KOPT-K1 (cell line): ENCODE results near the gene CDC42SE2.

Experiments used
- H3K27ac ChIP-seq: fragments of 200-600 bp; sonication (generic); 2 replicates; pipeline ENCODE4 v1.5.1; 2016; ENCODE audit warnings: antibody characterized with exemption, mild to moderate bottlenecking, low read depth, low read length; ENCODE audit not compliant: poor library complexity, severe bottlenecking
- H3K36me3 ChIP-seq: fragments of 200-600 bp; sonication (generic); 2 replicates; pipeline ENCODE4 v1.5.1; 2017; ENCODE audit warnings: antibody characterized with exemption, mild to moderate bottlenecking, low read length, moderate library complexity; ENCODE audit not compliant: insufficient read depth
- H3K9me3 ChIP-seq: fragments of 200-600 bp; sonication (generic); 2 replicates; pipeline ENCODE4 v1.5.1; 2017; ENCODE audit warnings: antibody characterized with exemption, low read length, mild to moderate bottlenecking; ENCODE audit not compliant: insufficient read depth, poor library complexity, severe bottlenecking

Gene CDC42SE2, protein sequence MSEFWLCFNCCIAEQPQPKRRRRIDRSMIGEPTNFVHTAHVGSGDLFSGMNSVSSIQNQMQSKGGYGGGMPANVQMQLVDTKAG

DNA sequence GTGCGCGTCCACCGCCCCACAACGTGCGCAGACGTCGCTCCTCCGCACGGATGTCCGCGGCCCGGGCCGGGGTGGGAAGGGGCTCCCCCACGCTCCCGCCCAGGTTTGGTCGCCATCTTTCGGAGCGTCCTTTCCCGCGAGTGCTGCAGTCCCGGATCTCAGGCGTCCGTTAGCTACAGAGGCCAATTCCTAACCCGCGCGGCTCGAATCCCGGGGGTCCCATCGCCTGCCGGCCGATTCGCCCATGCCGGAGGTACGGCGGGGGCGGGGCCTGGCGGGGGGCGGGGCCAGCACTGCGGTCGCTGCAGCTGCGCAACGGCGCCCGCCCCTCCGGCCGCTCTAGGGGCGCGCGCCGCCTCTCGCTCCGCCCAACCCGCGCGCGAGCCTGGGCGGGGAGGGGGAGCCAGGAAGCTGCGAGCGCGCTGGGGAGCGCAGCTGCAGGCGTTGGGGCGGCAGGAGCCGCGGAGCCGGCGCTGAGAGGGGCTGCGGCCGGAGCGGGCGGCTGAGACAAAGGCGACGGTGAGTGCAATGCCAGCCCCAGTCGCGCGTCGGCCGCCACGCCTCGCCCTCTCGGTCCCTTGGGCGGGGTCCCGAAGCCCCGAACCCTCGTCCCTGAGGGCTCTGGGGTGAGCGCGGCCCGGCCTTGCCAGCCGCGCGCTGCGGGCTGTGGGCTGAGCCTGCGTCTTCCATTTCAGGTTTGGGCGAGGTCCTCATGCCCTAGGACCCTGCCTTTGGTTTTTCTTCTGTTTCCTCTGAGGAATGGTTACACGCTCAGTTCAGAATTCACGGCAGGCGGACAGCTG, at the start of gene CDC42SE2:
Gene CDC42SE2 (plus strand): TSS at position 406 of the 803 bp plus-strand sequence. CDS start 95,441 bp downstream, outside the sequence.
- Histone ChIP-seq H3K36me3 (peaks cover 14% of the 10 kb centered on the region; the same call in 1 of the 2 replicates), H3K9me3 (no peaks in the 10 kb centered on the region), H3K27ac (peak within 1 kb of the TSS; percentile 99)

DNA sequence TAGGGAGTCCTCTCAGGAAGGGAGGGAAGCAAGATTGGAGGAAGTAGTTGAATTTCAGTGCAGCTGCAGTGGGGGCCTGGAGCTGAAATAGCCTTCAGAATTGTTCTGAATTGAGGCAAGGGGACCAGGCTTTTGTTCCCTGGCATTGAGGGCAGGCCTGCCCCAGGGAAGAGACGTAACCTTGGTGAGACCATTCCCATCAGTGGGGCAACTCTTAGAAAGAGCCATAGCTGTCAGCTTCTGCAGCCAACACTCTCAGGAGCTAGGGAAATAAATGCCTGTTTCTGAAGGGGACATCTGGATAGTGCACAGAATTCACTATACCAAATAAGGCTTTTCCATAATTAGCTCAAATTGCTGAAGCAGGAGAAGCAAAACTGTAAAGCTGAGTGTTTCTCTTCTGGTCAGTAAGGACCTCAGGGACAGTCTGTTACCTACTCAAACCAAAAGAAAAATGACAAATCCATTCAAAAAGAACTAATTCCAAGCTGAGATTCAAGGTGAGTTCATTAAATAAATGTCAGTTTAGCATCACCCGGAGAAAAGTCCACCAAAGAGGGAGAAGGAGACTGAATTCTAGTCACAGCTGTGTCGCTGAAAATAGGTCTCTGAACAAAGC, 49.1 kb upstream of the CDC42SE2 start:
- Histone ChIP-seq H3K27ac (peak overlapping the region; percentile 70), H3K9me3 (no peaks in the 10 kb centered on the region), H3K36me3 (no peaks in the 10 kb centered on the region)

DNA sequence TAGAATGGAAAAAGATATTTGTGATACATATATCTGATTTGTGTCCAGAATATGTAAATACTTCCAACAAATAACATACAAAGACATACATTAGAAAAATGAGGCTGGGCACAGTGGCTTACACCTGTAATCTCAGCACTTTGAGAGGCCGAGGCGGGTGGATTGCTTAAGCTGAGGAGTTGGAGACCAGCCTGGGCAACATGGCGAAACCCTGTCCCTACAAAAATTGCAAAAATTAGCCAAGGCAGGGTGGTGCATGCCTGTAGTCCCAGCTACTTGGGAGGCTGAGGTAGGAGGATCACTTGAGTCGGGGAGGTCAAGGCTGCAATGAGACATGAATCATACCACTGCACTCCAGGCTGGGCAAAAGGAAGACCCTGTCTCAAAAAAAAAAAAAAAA, 46.1 kb upstream of the CDC42SE2 start:
- Histone ChIP-seq H3K27ac (no peak overlapping the region), H3K36me3 (peaks cover 3% of the 10 kb centered on the region; the same call in 1 of the 2 replicates), H3K9me3 (no peaks in the 10 kb centered on the region)

DNA sequence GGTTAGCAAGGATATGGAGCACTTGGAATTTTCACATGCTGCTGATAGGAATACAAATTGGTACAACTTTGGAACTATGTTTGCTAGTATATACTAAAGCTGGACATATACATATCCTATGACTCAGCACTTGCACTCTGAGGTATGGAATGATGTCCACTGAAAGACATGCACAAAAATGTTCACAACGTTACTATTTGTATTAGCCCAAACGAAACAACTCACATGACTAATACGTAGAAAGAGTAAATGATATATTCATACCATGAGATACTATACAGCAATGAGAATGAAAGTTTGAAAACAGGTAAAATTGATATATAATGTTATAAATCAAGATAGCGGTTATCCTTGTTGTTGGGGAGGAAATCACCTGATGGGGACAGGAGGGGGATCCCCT, 45.5 kb upstream of the CDC42SE2 start:
- Histone ChIP-seq H3K27ac (no peak overlapping the region), H3K36me3 (peaks cover 3% of the 10 kb centered on the region; the same call in 1 of the 2 replicates)

DNA sequence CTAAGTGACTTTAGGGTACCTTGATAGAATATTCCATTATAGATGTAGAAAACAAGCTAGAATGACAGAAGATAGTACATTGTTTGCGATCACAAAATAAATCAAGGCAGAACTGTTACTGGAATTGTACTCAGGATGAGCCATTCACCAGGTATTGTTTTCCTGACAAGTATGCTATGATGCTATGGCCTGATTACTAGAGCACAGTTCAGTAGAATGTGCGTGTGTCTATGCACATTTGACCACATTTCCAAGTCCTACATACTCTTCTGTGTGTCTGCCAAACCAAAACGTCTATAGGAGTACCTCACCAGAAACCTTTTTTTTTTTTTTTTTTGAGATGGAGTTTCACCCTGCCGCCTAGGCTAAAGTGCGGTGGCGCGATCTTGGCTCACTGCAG, 43.3 kb upstream of the CDC42SE2 start:
- H3K9me3 ChIP-seq, result no peaks in the 10 kb centered on the region
- no peak overlapping the region for H3K27ac ChIP-seq
- peaks cover 15% of the 10 kb centered on the region; the same call in 1 of the 2 replicates for H3K36me3 ChIP-seq

More for the DNA sequence above, 45.5 kb upstream of the CDC42SE2 start:
- no peaks in the 10 kb centered on the region for H3K9me3 ChIP-seq

DNA sequence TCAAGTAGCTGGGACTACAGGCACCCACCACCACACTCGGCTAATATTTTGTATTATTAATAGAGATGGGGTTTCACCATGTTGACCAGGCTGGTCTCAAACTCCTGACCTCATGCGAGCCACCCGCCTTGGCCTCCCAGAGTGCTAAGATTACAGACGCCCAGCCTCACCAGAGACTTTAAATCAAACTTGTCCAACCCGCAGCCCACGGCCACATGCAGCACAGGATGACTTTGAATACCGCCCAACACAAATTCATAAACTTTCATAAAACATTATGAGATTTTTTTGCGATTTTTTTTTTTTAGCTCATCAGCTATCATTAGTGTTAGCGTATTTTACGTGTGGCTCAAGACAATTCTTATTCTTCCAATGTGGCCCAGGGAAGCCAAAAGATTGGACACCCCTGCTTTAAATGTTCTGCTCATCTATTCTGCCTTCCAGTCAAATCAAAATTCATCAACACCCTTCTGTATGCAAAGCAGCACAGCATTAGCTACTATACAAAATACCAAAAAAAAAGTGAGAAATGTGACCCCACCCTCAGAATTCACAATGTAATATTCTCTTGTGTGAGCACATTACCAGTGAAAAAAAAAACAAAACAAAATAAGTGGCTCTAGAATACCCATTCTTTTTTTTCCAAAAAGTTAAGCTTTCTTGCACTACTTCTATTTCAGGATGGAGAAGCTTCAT, 42.7 kb upstream of the CDC42SE2 start:
- Histone ChIP-seq H3K36me3 (peaks cover 20% of the 10 kb centered on the region; the same call in 1 of the 2 replicates), H3K9me3 (no peaks in the 10 kb centered on the region), H3K27ac (no peak overlapping the region)

DNA sequence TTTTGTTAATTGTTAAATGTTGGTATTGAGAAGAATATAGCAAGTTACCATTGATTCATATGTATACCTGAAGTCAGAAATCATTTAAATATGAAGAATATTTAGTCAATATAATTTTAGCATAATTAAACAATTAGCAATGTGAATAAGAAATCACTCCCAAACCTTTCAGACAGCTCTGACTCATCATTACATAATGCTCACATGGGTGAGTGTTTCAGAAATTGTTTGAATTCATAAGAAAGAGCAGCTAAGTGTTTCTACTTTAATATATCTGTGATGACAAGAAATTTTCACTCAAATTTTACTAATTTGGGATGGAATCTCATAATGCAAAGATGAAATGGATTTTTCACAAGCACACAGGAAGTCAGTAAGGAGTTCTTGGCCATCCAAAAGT, 42.0 kb upstream of the CDC42SE2 start:
- no peaks in the 10 kb centered on the region for H3K9me3 ChIP-seq
- no peak overlapping the region for H3K27ac ChIP-seq
- H3K36me3 ChIP-seq, result peaks cover 28% of the 10 kb centered on the region; the same call in 1 of the 2 replicates

DNA sequence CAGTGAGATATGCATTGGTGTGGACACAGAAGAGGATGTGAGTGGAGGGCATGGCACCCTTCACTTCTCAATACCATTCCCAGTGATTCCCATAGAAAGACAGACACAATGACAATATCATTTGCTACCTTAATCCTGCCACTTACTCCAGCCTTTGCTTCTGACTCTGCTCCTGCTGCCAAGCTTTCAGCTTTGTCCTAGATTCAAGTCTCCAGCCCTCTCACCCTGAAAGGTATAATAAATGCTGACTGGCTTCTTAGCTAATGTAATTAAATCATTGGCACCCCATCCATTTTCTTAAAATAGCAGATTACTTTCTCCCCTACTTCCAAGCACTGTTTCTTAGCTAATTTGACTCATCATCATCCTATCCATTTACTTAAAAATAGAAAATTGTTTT, 41.1 kb upstream of the CDC42SE2 start:
- Histone ChIP-seq H3K36me3 (peaks cover 28% of the 10 kb centered on the region; the same call in 1 of the 2 replicates), H3K27ac (no peak overlapping the region), H3K9me3 (no peaks in the 10 kb centered on the region)

DNA sequence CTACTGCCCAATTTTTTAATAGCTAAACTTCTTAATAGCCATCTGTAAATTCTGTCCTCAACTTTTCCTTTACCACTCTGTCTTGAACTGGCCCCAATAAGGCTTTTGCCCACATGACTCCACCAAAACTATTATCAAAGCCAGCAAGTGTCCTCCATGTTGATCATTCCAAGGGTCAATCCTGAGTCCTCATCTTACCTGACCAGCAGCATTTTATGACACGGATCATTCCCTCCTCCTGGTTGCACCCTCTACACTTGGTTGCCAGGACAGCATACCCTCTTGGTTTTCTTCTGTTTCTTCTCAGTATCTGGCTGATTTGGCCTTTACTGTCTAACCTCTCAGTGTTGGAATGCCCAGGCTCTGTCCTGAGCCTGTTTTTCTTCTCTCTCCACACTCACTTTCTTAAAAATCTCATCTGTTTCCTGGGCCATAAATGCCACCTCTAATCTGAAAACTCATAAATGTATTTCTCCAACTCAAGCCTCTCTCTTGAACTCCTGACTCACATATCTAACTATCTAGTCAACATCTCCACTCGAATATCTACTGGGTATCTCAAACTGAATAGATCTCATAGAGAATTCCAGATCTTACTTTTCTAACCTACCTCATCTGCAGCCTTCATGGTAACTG, 40.0 kb upstream of the CDC42SE2 start:
- Histone ChIP-seq H3K36me3 (peaks cover 28% of the 10 kb centered on the region; the same call in 1 of the 2 replicates), H3K9me3 (no peaks in the 10 kb centered on the region), H3K27ac (peak overlapping the region; percentile 43)

DNA sequence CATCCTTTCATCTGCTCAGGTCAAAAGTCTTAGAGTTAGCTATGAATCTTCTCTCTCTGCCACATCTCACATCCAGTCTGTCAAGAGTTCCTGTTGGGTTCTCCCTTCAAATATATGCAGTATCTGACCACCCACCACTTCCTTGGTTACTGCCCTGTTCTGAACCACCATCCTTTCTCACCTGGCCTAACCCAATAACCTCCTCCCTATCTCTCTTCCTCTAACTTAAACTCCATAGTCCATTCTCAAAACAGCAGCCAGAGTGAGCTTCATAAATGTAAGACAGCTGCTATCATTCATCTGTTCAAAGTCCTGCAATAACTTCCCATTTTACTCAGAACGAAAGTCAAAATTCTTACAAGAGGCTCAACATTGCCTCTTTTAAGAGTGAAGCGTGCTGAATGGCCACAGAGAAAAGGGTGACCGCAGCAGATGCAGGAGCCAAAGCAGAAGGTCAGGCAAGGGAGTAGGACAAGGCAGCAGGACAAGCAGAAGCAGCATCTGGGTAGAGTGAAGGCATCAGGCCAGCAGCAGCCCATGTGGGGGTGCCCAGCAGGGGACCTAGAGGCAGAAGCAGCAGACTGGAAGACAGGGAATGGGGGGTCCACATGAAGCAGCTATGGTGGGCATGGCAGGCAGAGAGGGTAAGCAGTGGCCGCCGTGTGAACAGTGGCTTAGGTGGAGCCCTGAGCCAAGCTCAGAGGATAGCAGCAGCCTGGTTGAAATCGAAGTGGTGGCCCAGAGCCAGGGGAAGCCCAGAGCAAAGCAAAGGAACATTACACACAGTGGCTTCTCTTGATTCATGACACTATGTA, 39.3 kb upstream of the CDC42SE2 start:
- H3K27ac ChIP-seq, result peak overlapping the region; percentile 43
- H3K36me3 ChIP-seq, result peaks cover 28% of the 10 kb centered on the region; the same call in 1 of the 2 replicates
- H3K9me3 ChIP-seq, result no peaks in the 10 kb centered on the region

DNA sequence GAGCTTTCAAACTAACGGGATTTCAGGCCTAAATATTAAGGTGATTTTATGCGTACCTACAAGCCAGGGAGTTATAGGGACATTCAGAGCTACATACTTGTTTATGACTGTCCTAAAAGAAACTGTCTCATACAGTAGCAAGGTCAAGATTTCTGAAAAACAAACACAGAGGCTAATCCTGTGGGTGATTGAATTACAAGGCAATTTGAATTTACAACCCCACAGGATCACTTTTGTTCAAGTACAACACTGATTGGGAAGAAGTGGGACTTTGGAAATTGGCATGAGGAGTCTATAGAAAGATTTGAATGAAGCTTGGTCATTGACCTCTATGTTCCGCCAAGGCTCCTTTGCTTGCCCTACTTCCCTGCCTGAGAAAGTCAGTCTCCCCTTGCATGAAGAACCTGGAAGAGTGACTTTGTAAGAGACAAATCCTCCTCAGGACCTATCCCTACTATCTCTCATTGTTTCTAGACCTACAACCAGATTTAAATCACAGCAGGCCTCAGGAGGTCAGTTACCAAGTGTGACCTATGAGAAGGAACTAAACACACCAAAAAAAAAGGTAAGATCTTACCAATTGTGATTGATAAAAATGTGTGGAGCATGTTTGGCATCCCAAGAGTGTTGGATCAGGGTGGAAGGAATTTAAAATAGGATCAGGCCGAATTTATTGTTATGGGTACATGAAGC, 38.4 kb upstream of the CDC42SE2 start:
- peak overlapping the region; percentile 43 for H3K27ac ChIP-seq
- H3K9me3 ChIP-seq, result no peaks in the 10 kb centered on the region
- peaks cover 28% of the 10 kb centered on the region; the same call in 1 of the 2 replicates for H3K36me3 ChIP-seq

DNA sequence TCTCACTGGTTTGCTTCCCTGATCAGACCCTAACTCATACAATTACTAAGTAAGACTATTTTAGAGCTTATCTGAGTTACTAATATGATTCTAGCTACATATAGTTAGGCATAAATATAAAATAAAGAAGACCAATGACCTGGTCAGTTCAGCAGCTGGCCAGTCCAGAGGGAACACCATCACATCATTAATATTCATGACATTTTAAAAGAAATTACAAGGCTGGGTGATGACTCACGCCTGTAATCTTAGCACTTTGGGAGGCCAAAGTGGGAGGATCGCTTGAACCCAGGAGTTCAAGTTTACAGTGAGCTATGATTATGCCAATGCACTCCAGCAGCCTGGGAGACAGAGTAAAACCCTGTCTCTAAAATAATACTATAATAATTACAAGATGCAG, 37.0 kb upstream of the CDC42SE2 start:
- H3K9me3 ChIP-seq, result no peaks in the 10 kb centered on the region
- H3K36me3 ChIP-seq, result peaks cover 26% of the 10 kb centered on the region; the same call in 1 of the 2 replicates
- no peak overlapping the region for H3K27ac ChIP-seq

DNA sequence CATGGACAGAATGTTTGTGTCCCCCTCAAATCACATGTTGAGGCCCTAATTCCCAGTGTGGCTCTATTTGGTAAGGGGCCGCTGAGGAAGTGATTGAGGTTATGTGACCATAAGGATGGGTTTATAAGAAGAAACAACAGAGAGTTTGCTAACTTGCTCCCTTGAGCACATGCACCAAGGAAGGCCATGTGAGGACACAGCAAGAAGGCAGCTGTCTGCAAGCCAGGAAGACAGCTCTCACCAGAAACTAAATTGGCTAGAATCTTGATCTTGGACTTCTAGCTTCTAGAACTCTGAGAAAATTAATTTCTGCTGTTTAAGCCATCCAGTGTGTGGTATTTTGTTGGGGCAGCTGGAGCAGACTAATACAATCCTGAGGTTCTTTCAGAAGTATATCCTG, 35.2 kb upstream of the CDC42SE2 start:
- Histone ChIP-seq H3K27ac (peak overlapping the region; percentile 48), H3K36me3 (peaks cover 29% of the 10 kb centered on the region; the same call in 1 of the 2 replicates)

More for the DNA sequence above, 35.2 kb upstream of the CDC42SE2 start:
- H3K9me3 ChIP-seq, result no peaks in the 10 kb centered on the region
